GM12878 (cell line): Measurements from ENCODE around the gene C20orf96. TPM values are rescaled to one million over a fixed set of nuclear protein-coding genes. Genes with fewer than 3 reads are reported as not detected.

Source experiments
- ATAC-seq: fragments of 200-7000 bp; cut with Tn5 transposase; 3 replicates; pipeline ENCODE4 v1.9.1; 2020; ENCODE audit warnings: mild to moderate bottlenecking, moderate library complexity
- BruUV-seq: library from RNA; stranded (reverse); fragments of 400-500 nt; replicated peaks from 2 replicates; lab custom pipeline; 2021; lab: Mats Ljungman, UMichigan
- CTCF ChIA-PET: fragments of 300-600 bp; sonication (Branson Sonifier 250); formaldehyde crosslinking; extraction: SDS; loops from one replicate; lab custom pipeline; 2021; ENCODE audit warnings: inconsistent platforms; lab: Yijun Ruan, JAX
- POLR2A ChIA-PET: fragments of 350-600 bp; formaldehyde crosslinking; extraction: SDS; loops from one replicate; lab custom pipeline; 2021; ENCODE audit warnings: inconsistent platforms; lab: Charles Lee
- RAD21 ChIA-PET: fragments of 300-600 bp; sonication (Branson Sonifier 250); formaldehyde crosslinking; loops from one replicate; lab custom pipeline; 2023; ENCODE audit warnings: antibody characterized with exemption; ENCODE audit not compliant: unreplicated experiment; lab: Charles Lee
- SMC1A ChIA-PET: fragments of 300-600 bp; sonication (Branson Sonifier 250); formaldehyde crosslinking; loops from one replicate; lab custom pipeline; 2023; ENCODE audit not compliant: unreplicated experiment, uncharacterized antibody; lab: Charles Lee
- DNase-seq: peaks from one replicate; pipeline ENCODE4 v3.0.0-alpha.2; 2011; ENCODE audit warnings: low read depth, low spot score
- FAIRE-seq: peaks from 3 replicates; lab custom pipeline; 2011; peaks lifted over from hg19 to GRCh38; lab: Jason Lieb, UNC
- H2AFZ ChIP-seq: 2 replicates; pipeline ENCODE4 v1.6.0; 2011; ENCODE audit warnings: low read depth, low read length, control low read depth; ENCODE audit not compliant: control insufficient read depth
- H3K27ac ChIP-seq: 2 replicates; pipeline ENCODE4 v1.5.1; 2011; ENCODE audit warnings: control low read depth; ENCODE audit not compliant: control insufficient read depth, insufficient read depth
- H3K27me3 ChIP-seq, 2 experiments: replicated peaks in 1 of 2; 2 replicates each; pipeline versions ENCODE4 v1.6.0 to v1.6.1; 2011; ENCODE audit warnings: low read length in 1 of 2; ENCODE audit not compliant: control insufficient read depth in 2 of 2, insufficient read depth in 2 of 2
- H3K36me3 ChIP-seq, 2 experiments: 2 replicates each; pipeline ENCODE4 v1.5.1; 2011; ENCODE audit warnings: low read length in 1 of 2; ENCODE audit not compliant: control insufficient read depth in 2 of 2, insufficient read depth in 2 of 2
- H3K4me1 ChIP-seq: 2 replicates; pipeline ENCODE4 v1.6.1; 2011; ENCODE audit warnings: mild to moderate bottlenecking, low read length, moderate library complexity, mixed read lengths; ENCODE audit not compliant: control insufficient read depth, insufficient read depth
- H3K4me2 ChIP-seq: 2 replicates; pipeline ENCODE4 v1.6.0; 2011; ENCODE audit warnings: control low read depth; ENCODE audit not compliant: control insufficient read depth, insufficient read depth
- H3K4me3 ChIP-seq: fragments of 200-600 bp; sonication (generic); 2 replicates; pipeline ENCODE4 v1.5.1; 2016
- H3K79me2 ChIP-seq: 2 replicates; pipeline ENCODE4 v1.6.0; 2011; ENCODE audit warnings: low read length; ENCODE audit not compliant: control insufficient read depth, insufficient read depth
- H3K9ac ChIP-seq: 2 replicates; pipeline ENCODE4 v1.8.0; 2011; ENCODE audit warnings: low read length, control low read depth, mixed read lengths; ENCODE audit not compliant: control insufficient read depth, insufficient read depth
- H3K9me3 ChIP-seq: replicated peaks from 3 replicates; pipeline ENCODE4 v1.5.1; 2011; ENCODE audit warnings: mild to moderate bottlenecking, low read length; ENCODE audit not compliant: control insufficient read depth, insufficient read depth
- H4K20me1 ChIP-seq: 2 replicates; pipeline ENCODE4 v1.6.0; 2011; ENCODE audit not compliant: control insufficient read depth, insufficient read depth
- MLLT1 ChIP-seq: fragments of 450-650 bp; IDR thresholded peaks from 2 replicates; pipeline ENCODE4 v1.6.1; 2016; ENCODE audit warnings: mild to moderate bottlenecking
- MXI1 ChIP-seq: fragments of 150-350 bp; IDR thresholded peaks from 2 replicates; pipeline ENCODE4 v1.6.1; 2011; ENCODE audit warnings: low read depth, mild to moderate bottlenecking, inconsistent platforms, low read length, improper control_type of control experiment
- NFIC ChIP-seq: IDR thresholded peaks from 2 replicates; pipeline ENCODE4 v1.6.1; 2012; ENCODE audit warnings: low read depth, mild to moderate bottlenecking, inconsistent platforms, low read length, moderate library complexity
- NFYA ChIP-seq: IDR thresholded peaks from 2 replicates; pipeline ENCODE4 v1.6.1; 2011; ENCODE audit warnings: low read depth, mild to moderate bottlenecking, low read length, improper control_type of control experiment, borderline replicate concordance
- RCOR1 ChIP-seq: conservative IDR thresholded peaks from 2 replicates; pipeline ENCODE4 v1.6.1; 2012; ENCODE audit warnings: low read depth, low read length, improper control_type of control experiment
- RELB ChIP-seq: fragments of 450-650 bp; IDR thresholded peaks from 2 replicates; pipeline ENCODE4 v1.6.1; 2017; ENCODE audit warnings: low read depth, mild to moderate bottlenecking, moderate library complexity
- SIX5 ChIP-seq: IDR thresholded peaks from 2 replicates; pipeline ENCODE4 v1.6.1; 2011; ENCODE audit warnings: mild to moderate bottlenecking, low read depth, low read length, moderate library complexity; ENCODE audit not compliant: severe bottlenecking
- SMC3 ChIP-seq: IDR thresholded peaks from 2 replicates; pipeline ENCODE4 v1.6.1; 2011; ENCODE audit warnings: low read length, improper control_type of control experiment, borderline replicate concordance
- TCF12 ChIP-seq: IDR thresholded peaks from 2 replicates; pipeline ENCODE4 v1.6.1; 2011; ENCODE audit warnings: low read depth, mild to moderate bottlenecking, low read length
- ZNF217 ChIP-seq: fragments of 450-650 bp; IDR thresholded peaks from 2 replicates; pipeline ENCODE4 v1.6.1; 2017; ENCODE audit warnings: antibody characterized with exemption, mild to moderate bottlenecking
- ZNF687 ChIP-seq: fragments of 450-650 bp; IDR thresholded peaks from 2 replicates; pipeline ENCODE4 v1.6.1; 2017; ENCODE audit warnings: mild to moderate bottlenecking, moderate library complexity
- WGBS: methylation state at CpG from one replicate; pipeline ENCODE4 v1.1.6; 2016; ENCODE audit warnings: low lambda C conversion rate; ENCODE audit not compliant: insufficient replicate concordance, insufficient coverage; ENCODE audit errors: missing lambda C conversion rate; 5-methylcytosine and 5-hydroxymethylcytosine counted together
- in situ Hi-C: fragments of 300-500 bp; cut with MboI; formaldehyde crosslinking; loops from 9 replicates; pipeline ENCODE4 v1.14.3; 2018; ENCODE audit warnings: mixed read lengths
- intact Hi-C: fragments of 100-400 bp; cut with micrococcal nuclease; formaldehyde crosslinking; loops from one replicate; pipeline ENCODE4 v1.14.2; 2022; ENCODE audit not compliant: unreplicated experiment
- polyA plus RNA-seq, 11 experiments: library from polyadenylated mRNA; depleted of rRNA in 4 of 11; unstranded in 6 of 11; stranded (reverse) in 5 of 11; fragments of >200 nt; fragmentation: Nextera tagmentation in 4 of 11; fragmentation: Illumina TruSeq in 1 of 11; extraction: Ambion mirVana in 4 of 11; extraction: Trizol in 1 of 11; gene quantifications; 1 replicate in 1 of 11; 2 replicates in 10 of 11; pipeline versions ENCODE4 v1.2.1 to v1.2.3, GENCODE V29; 2011 to 2016; ENCODE audit warnings: inconsistent platforms in 2 of 11, missing spikeins in 2 of 11, low read depth in 1 of 11
- total RNA-seq, 4 experiments: library from RNA; depleted of rRNA in 3 of 4; stranded (reverse); fragments of >200 nt in 3 of 4; fragmentation: Illumina TruSeq in 1 of 4; extraction: Trizol in 1 of 4; gene quantifications; 2 replicates each; pipeline versions ENCODE4 v1.2.1 to v1.2.3, GENCODE V29; 2013 to 2021

C20orf96 gene
- total and polyA plus RNA-seq, 10 of the 15 experiments (the other 5 are each of a cell fraction or from before 2014, with no cell fraction given), result 1.4 to 8.6 (median 5.9) TPM

- TF ChIP-seq ZNF687 (0 out of 2 replicates have a peak, but pooled peaks have one; percentile 27), NFIC (no peak)
These were observed 34.7 kb upstream of the C20orf96 start, which contains the start of gene SOX12 (continued) for GRCh38 chr20:325045-325888.

GRCh38 chr20:324177-325044 is 33.9 kb upstream of the C20orf96 start:
- Histone ChIP-seq H3K9ac (peak overlapping the region; percentile 83), H2AFZ (peak overlapping the region; percentile 75), H3K4me3 (peak overlapping the region; percentile 87), H3K4me1 (peaks cover 4% of the 10 kb centered on the region), H3K36me3 (no peaks in the 10 kb centered on the region), H3K27ac (peak overlapping the region; percentile 88), H4K20me1 (no peaks in the 10 kb centered on the region; the same call in 1 of the 2 replicates), H3K9me3 (no peaks in the 10 kb centered on the region), H3K27me3 (no peaks in the 10 kb centered on the region), H3K4me2 (peak overlapping the region; percentile 97), H3K79me2 (peaks cover 11% of the 10 kb centered on the region)
- ChIA-PET CTCF (interaction anchor here (0.5 to 3.0 kb wide), 6 partner anchors 21 to 107 kb away, joined by 3 to 15 read pairs (median 3); partner anchors contain the start of gene NRSN2), SMC1A (interaction anchor here (1.0 to 3.3 kb wide), 5 partner anchors 12 to 28 kb away, joined by 4 to 15 read pairs (median 6); partner anchors contain the start of gene ZCCHC3), POLR2A (interaction anchor here (0.7 to 4.5 kb wide), 4 partner anchors 15 to 35 kb away, joined by 3 to 30 read pairs (median 10); partner anchors contain the start of gene NRSN2), RAD21 (interaction anchor here (1.1 to 2.5 kb wide), 4 partner anchors 16 to 27 kb away, joined by 3 to 11 read pairs (median 4); partner anchors contain the start of gene ZCCHC3)
- intact Hi-C loops (loop anchor here (1.0 kb wide), 1 partner anchor 27 kb away; the partner anchor contains the start of gene ZCCHC3), in situ Hi-C loops (no loop called here)
- peak; percentile 72 for FAIRE-seq
- DNase-seq, result no peak
- peak; percentile 83 for ATAC-seq
- BruUV-seq, result TSS peak; percentile 94
- under 1% methylated on average over 61 of the region's 69 CpGs for WGBS
- TF ChIP-seq MLLT1 (no peak), NFYA (no peak), RCOR1 (no peak), SIX5 (no peak), SMC3 (no peak), RELB (no peak; the same call in 1 of the 2 replicates), MXI1 (peak; percentile 98), TCF12 (no peak), ZNF217 (no peak)
